GM21447 (cell line): Measurements from ENCODE around the gene ZACN.

Experiments used
- ATAC-seq: cut with Tn5 transposase; IDR thresholded peaks from one replicate; pipeline ENCODE4 v1.9.1; 2021; ENCODE audit not compliant: unreplicated experiment

ZACN gene

GRCh38 chr17:76131051-76131691 is 52.2 kb downstream of the ZACN start:
- ATAC-seq = no peak

GRCh38 chr17:76131692-76132573 is 53.0 kb downstream of the ZACN start:
- ATAC-seq = no peak
